IgD-negative memory B cell (primary cell): Measurements from ENCODE around the gene GUCD1. TPM values are rescaled to one million over a fixed set of nuclear protein-coding genes. Genes with fewer than 3 reads are reported as not detected.
A peak's percentile ranks its signal among the peaks of the same experiment; 100 is the strongest.
"Not testable (repeated sequence)": the region's sequence is repeated elsewhere in the genome, so short reads cannot be mapped to it uniquely, and the experiment has no call there.

Source experiments
- H3K27ac Mint-ChIP-seq, 3 donors: one replicate each; pipeline ENCODE4 v1.8.0; 2020 to 2022; ENCODE audit warnings: mild to moderate bottlenecking in 3 of 3, mixed read lengths in 3 of 3, moderate library complexity in 1 of 3
- H3K27me3 Mint-ChIP-seq: one replicate; pipeline ENCODE4 v1.8.0; 2021; ENCODE audit warnings: mixed read lengths
- H3K36me3 Mint-ChIP-seq: one replicate; pipeline ENCODE4 v1.8.0; 2020; ENCODE audit warnings: mild to moderate bottlenecking, mixed read lengths
- H3K4me1 Mint-ChIP-seq, 3 donors: one replicate each; pipeline ENCODE4 v1.8.0; 2020 to 2022; ENCODE audit warnings: mixed read lengths in 3 of 3, mild to moderate bottlenecking in 1 of 3
- H3K4me3 Mint-ChIP-seq, 4 donors: one replicate each; pipeline ENCODE4 v1.8.0; 2020 to 2022; ENCODE audit warnings: mild to moderate bottlenecking in 4 of 4, mixed read lengths in 4 of 4, moderate library complexity in 3 of 4
- H3K9me3 Mint-ChIP-seq, 3 donors: one replicate each; pipeline ENCODE4 v1.8.0; 2020 to 2021; ENCODE audit warnings: mixed read lengths in 3 of 3, mild to moderate bottlenecking in 1 of 3
- polyA plus RNA-seq: library from polyadenylated mRNA; unstranded; fragments of 300-500 nt; fragmentation: Illumina TruSeq; gene quantifications from one replicate; pipeline ENCODE4 v1.2.3, GENCODE V29; 2021

The GUCD1 gene
- polyA plus RNA-seq, 1 donor from 2014 or later = 323 TPM

DNA sequence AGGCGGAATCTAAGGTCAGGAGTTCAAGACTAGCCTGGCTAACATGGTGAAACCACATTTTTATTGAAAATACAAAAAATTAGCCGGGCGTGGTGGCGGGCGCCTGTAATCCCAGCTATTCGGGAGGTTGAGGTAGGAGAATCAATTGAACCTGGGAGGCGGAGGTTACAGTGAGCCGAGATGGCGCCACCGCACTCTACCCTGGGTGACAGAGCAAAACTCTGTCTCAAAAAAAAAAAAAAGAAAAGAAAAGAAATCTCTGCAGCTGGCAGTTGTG lies 38.6 kb upstream of the GUCD1 start:
- H3K4me1 Mint-ChIP-seq, H3K9me3 Mint-ChIP-seq, H3K27ac Mint-ChIP-seq, H3K27me3 Mint-ChIP-seq, H3K36me3 Mint-ChIP-seq: not testable (repeated sequence)
- peak overlapping the region in 3 of 4 donors; percentile 42 to 79 (median 64) for H3K4me3 Mint-ChIP-seq

DNA sequence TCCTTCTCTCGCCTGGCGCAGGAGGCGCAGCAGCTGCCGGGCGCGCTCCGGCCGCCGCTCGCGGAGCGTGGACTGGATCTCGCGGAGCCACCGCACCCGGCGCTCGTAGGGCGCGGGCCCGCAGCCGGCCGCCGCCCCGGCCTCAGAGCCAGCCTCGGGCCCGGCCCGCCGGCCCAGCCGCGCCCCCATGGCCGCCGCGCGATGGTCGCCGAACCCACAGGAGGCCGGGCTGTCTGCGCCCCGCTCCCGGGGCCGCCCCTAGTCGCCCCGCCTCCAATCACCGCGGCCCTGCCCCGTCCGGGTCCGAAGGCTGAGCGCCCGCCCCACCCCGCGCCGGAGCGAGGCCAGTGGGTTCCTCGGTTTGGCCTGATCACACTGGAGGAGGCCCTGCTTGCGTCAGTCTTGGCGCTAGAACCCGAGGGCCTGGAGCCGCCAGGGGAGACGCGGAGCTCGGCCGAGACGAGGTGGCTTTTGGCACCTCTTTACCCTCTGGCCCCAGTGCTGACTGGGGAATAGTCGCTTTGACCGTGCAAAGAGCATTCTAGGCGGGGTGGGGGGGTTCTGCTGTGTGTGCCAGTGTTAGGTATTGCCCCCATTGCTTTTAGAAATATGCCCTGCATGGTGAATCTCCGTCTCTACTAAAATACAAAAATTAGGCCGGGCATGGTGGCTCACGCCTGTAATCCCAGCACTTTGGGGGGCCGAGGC lies 38.1 kb upstream of the GUCD1 start, which contains the start of gene LRRC75B:
LRRC75B (minus strand) TSS at position 223 of the 708 bp plus-strand sequence; CDS start at position 189, 34 bp downstream.
- Mint-ChIP-seq H3K27me3 (no peaks in the 10 kb centered on the region), H3K9me3 (no peaks in the 10 kb centered on the region), H3K4me3 (peak within 1 kb of the TSS; percentile 78 to 96 (median 87)), H3K27ac (peak within 1 kb of the TSS in 1 of 3 donors; percentile 67), H3K4me1 (peaks cover 0 to 4% (median 2%) of the 10 kb centered on the region in 3 donors), H3K36me3 (no peaks in the 10 kb centered on the region)

DNA sequence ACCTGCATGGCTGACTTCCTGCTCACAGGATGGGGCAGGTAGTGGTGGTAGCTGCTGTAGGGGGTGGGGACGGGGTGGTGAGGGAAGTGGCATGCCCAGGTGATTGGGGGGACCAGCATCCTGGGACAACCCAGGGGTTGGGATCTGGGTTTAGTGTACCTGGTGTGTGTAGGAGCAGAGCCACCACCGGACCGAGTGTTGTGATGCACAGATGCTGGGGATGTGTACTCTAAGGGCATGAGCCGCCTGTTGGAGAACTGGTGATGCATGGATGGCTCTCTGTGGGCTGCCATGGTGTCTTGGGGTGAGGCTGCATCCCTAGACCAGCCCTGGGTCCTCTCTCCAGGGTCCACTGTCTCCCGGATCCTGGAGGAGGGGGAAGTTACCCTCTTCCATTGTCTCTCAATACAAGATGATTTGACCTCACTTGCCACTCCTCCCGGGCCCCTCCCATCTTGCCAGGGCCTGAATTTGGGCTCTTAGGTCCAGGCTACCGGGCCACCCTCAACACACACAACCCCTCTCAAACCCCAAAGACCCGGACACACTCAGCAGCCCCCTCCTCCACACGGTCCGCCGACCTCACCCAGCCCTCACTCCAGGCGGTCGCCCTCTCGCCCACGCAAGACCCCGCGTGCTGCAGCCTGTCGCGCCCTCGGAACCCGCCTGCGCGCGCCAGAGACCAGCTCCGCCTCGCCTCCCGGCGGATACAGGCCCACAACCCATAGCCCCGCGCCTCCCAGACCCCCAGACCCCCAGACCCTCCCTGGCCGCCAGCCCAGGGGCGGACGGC lies 37.3 kb upstream of the GUCD1 start:
- Mint-ChIP-seq H3K36me3 (no peaks in the 10 kb centered on the region), H3K4me3 (peak overlapping the region; percentile 78 to 96 (median 87)), H3K27me3 (no peaks in the 10 kb centered on the region), H3K4me1 (peaks cover 0 to 4% (median 2%) of the 10 kb centered on the region in 3 donors), H3K27ac (peak overlapping the region in 1 of 3 donors; percentile 67), H3K9me3 (no peaks in the 10 kb centered on the region)

DNA sequence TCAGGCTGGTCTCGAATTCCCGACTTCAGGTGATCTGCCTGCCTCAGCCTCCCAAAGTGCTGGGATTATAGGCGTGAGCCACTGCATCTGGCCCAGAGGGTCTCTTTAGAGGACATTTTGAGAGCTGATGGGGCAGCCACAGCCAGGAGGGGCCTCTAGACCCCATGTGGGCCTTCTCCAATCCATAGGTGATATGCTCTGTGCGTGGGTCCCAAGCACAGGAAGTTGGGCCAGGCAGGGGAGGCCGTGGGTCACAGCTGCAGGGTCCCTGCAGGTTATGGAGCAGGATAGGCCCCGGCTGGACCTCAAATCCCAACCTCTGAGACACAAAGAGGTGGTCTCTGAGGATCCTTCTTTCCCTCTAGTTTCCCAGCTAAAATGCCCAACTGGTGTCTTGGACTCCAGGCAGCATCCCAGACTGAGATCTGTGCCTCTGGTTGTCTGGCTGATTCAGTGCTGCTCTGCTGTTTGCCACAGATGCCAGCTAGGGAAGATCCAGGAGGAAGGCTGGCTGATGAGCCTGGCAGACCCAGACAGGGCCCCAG lies 36.4 kb upstream of the GUCD1 start:
- no peak overlapping the region for H3K27ac Mint-ChIP-seq
- peaks cover 0 to 4% (median 2%) of the 10 kb centered on the region in 3 donors for H3K4me1 Mint-ChIP-seq
- H3K9me3 Mint-ChIP-seq = no peaks in the 10 kb centered on the region
- no peaks in the 10 kb centered on the region for H3K27me3 Mint-ChIP-seq
- peak overlapping the region in 2 of 4 donors; percentile 28 to 57 for H3K4me3 Mint-ChIP-seq
- H3K36me3 Mint-ChIP-seq = peaks cover 1% of the 10 kb centered on the region

DNA sequence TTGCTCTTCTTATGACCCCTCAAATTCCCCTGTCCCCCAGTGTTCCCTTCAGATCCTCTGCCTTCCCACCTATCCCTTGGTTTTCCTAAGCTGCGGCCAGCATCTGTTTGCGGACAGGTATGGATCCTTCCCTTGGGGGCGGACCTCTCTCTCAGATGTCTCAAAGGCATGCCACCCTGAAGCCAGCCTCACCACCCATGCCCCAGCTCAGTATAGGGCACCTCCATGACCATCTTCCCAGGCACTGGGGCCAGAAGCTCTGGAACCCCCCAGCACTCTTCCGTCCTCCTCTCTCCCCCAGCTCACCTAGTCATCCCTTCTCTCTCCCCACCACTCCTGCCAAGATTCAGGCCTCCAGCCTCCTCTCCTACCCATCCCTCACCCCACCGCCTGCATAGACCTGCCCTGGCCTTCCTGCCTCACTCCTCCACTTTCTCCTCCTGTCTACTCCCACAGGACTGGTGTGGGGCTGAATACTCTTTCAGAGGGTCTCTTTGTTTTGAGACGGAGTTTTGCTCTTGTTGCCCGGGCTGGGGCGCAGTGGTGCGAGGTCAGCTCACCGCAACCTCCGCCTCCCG lies 35.7 kb upstream of the GUCD1 start:
- H3K9me3 Mint-ChIP-seq = no peaks in the 10 kb centered on the region

DNA sequence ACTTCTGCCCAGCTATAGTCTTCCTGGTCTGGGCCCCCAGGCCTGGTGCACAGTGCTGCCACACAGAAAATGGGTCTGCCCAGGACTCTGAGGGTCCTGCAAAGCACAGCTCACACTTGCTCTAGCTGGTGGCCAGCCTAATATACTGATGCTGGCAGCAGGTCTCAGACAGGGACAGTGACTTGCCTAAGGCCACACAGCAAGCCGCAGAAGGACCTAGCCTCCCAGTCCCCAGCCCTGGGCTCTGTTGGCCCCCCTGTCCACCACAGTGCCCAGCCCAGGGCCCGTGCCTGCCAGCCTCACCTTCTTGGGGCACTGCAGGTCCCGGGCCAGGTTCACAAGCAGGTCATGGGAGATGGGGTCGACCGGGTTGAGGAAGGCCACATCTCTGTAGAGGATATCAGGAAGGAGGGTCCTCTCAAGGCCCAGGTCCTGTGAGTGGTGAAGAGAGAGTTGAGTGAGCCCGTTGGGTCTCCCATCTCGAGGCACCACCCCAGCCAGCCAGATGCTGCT lies 34.6 kb upstream of the GUCD1 start:
- no peaks in the 10 kb centered on the region for H3K9me3 Mint-ChIP-seq
- H3K36me3 Mint-ChIP-seq = peaks cover 1% of the 10 kb centered on the region
- no peak overlapping the region for H3K27ac Mint-ChIP-seq
- no peaks in the 10 kb centered on the region for H3K27me3 Mint-ChIP-seq
- H3K4me3 Mint-ChIP-seq = no peak overlapping the region
- peaks cover 0 to 4% (median 2%) of the 10 kb centered on the region in 3 donors for H3K4me1 Mint-ChIP-seq

More for the DNA sequence above, 35.7 kb upstream of the GUCD1 start:
- Mint-ChIP-seq H3K4me1 (peaks cover 0 to 4% (median 2%) of the 10 kb centered on the region in 3 donors), H3K27me3 (no peaks in the 10 kb centered on the region), H3K4me3 (peak overlapping the region in 1 of 4 donors; percentile 38), H3K27ac (no peak overlapping the region), H3K36me3 (peaks cover 1% of the 10 kb centered on the region)

DNA sequence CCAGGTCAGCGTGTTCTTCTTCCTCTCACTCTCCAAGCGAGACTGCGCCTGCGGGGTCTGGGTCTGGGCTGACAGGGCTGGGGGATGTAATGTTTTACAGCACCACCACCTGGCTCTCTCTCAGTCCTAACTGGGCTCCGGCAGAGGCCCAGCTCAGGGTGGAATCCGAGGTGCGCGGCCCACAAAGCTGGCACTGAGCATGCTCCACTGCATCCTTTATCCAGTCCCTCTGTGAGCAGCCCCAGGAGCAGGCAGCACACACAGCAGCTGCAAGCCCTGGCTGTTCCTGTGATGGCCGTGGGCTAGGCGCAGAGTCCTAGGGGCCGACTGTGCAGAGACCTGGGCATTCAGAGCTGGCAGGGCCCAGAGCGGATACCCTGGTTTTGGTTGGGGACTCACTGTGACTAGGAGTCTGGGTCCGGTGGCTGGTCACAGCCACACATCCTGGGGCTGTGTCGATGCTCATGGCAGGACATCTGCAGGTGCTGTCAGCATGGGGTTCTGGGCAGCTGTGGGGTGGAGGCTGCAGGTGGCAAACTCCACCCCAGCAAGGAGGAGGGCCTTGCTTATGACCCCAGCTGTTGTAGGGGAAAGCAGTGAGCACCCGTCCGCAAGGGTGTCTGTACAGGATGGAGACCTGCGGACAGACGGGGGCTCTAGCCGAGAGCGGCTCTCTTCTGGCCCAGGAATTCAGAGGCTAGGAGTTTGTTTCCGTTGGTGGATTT lies 34.0 kb upstream of the GUCD1 start:
- Mint-ChIP-seq H3K4me1 (peaks cover 0 to 3% (median 2%) of the 10 kb centered on the region in 3 donors), H3K4me3 (no peak overlapping the region), H3K27me3 (no peaks in the 10 kb centered on the region), H3K27ac (no peak overlapping the region), H3K36me3 (peaks cover 1% of the 10 kb centered on the region), H3K9me3 (no peaks in the 10 kb centered on the region)

DNA sequence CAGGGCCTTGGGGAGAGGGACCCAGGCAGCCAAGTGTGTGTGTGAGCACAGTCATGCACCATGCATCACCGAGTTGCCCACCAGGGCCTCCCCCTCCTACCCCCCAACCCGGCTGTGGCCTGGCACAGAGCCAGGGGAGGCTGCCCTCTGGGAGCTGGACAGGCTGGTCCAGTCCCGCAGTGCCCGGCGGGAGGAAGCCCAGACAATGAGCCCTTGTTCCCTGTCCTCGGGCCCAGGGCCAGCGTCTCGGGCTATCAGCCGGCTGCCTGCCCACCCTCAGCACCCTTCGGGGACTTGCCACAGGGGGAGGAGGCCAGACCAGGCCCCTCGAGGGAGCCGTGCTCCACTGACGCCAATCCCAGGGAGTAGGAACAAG lies 33.4 kb upstream of the GUCD1 start:
- H3K4me3 Mint-ChIP-seq = no peak overlapping the region
- no peak overlapping the region for H3K27ac Mint-ChIP-seq
- H3K9me3 Mint-ChIP-seq = no peaks in the 10 kb centered on the region
- no peaks in the 10 kb centered on the region for H3K27me3 Mint-ChIP-seq
- H3K4me1 Mint-ChIP-seq = peaks cover 0 to 3% (median 2%) of the 10 kb centered on the region in 3 donors
- H3K36me3 Mint-ChIP-seq = peaks cover 1% of the 10 kb centered on the region

DNA sequence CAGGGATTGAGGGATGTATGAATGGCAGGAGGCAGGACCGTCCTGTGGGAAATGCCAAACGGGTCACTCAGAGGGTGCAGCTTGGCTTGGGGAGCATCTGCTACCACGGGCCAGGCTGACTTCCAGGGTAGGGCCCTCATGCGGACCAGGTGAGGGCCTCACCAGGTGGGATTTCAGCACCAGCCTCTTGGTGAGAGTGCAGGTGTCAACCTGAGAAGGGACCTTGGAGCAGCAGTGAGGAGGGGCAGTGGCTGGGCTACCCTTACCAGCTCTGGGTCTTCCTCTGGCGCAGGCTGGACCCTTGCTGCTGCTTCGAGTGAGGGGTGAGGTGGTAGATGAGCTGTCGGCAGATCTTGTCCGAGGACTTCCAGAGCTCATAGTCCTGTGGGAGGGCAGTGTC lies 33.0 kb upstream of the GUCD1 start:
- peaks cover 0 to 3% (median 2%) of the 10 kb centered on the region in 3 donors for H3K4me1 Mint-ChIP-seq
- H3K36me3 Mint-ChIP-seq = peaks cover 1% of the 10 kb centered on the region
- no peaks in the 10 kb centered on the region for H3K9me3 Mint-ChIP-seq
- no peaks in the 10 kb centered on the region for H3K27me3 Mint-ChIP-seq
- no peak overlapping the region for H3K4me3 Mint-ChIP-seq
- no peak overlapping the region for H3K27ac Mint-ChIP-seq

DNA sequence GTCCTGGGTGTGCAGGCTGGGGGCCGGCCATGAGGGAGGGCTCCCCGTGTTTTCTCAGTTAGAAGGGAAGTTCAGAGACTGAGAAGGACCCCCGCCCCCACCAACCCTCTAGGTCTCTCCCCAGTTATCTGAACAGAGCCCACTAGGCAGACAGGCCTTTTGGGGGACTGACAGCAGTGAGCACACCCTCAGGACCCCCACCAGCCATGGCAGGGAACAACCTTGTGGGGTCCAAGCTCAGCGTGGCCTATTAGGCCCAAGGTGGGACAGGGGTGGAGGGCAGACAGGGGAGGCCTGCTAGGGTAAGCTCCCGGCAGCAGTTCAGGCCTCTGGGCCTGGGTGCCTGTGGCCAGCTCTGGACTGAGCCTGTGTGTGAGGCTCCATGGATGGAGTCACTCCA lies 32.3 kb upstream of the GUCD1 start:
- Mint-ChIP-seq H3K36me3 (peaks cover 1% of the 10 kb centered on the region), H3K4me1 (peaks cover 0 to 1% (median under 1%) of the 10 kb centered on the region in 3 donors), H3K4me3 (no peak overlapping the region), H3K27ac (no peak overlapping the region), H3K9me3 (no peaks in the 10 kb centered on the region), H3K27me3 (no peaks in the 10 kb centered on the region)

DNA sequence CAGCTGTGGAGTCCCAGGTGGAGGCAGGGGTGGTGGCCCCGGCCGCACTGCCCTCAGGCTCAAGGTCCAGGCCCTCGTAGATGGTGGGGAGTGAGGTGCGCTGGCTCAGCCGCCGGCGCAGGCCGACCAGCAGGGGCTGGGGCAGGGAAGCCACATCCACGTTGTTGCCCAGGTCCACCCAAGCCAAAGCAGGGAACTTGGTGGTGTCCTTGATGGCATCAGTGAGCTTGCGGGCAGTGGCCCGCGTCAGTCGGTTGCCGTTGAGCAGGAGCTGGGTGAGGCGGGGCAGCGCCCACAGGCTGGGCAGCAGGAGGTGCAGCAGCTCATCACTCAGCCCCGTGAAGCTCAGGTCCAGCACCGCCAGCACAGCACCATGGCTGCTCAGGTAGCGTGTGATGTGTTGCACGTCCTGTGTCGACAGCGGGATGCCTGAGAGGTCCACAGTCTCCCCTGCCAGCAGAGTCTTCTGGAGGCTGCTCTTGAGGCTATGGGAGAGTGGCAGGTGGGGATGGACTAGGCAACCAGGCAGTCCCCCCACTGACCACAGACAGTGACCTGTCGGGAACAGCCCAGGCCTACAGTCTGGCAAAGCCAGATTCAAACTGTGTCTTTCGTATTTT lies 31.1 kb upstream of the GUCD1 start:
- Mint-ChIP-seq H3K4me1 (no peaks in the 10 kb centered on the region), H3K36me3 (peaks cover 1% of the 10 kb centered on the region), H3K4me3 (no peak overlapping the region), H3K9me3 (no peaks in the 10 kb centered on the region), H3K27ac (no peak overlapping the region), H3K27me3 (no peaks in the 10 kb centered on the region)

DNA sequence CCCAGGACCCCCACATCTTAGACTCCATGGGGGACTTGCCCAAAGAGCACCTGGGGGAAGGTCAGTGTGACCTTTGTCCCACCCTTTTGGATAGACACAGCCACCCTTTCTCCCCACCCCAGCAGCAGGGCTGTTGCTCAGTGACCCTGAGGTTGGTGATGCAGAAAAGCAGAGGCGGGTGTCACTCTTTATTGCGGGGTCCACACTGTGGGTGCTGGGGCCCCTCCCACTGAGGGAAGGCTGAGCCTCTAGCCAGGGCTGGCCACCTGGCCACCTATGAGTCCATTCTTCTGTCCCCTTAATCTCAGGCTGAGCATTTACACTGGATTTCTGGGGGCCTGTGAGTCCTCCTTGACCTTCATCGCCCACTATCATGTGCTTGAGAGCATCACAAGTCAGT lies 30.5 kb upstream of the GUCD1 start:
- Mint-ChIP-seq H3K4me3 (no peak overlapping the region), H3K27me3 (no peaks in the 10 kb centered on the region), H3K27ac (no peak overlapping the region), H3K36me3 (peaks cover 1% of the 10 kb centered on the region), H3K4me1 (no peaks in the 10 kb centered on the region), H3K9me3 (no peaks in the 10 kb centered on the region)

DNA sequence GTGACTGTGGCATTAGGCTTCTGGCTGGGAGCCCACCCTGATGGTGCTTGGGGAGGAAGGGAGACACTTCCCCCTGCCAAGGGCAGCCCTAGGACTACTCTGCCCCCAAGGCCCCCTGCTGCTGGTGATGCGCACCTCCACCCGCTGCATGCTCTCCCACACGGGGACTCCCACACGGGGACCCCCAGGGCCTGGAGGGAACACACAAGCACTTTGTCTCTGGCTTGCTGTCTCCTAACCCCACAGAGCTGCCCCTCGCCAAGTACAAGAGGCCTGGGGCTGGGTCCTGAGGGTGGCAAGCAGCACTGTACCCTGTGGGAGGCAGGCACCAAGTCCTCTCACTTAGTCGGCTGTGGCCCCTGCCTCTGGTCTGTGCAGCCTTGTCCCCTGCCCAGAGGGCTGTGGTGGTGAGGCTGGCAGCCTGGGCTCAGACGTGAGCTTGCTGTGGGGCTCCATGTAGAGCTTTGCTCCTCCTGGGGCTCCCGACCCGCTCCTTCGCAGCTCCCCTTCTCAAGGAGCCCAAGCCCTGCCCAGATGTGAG lies 30.0 kb upstream of the GUCD1 start:
- H3K9me3 Mint-ChIP-seq = no peaks in the 10 kb centered on the region
- no peak overlapping the region for H3K4me3 Mint-ChIP-seq
- H3K4me1 Mint-ChIP-seq = no peaks in the 10 kb centered on the region
- H3K36me3 Mint-ChIP-seq = peaks cover 1% of the 10 kb centered on the region
- no peak overlapping the region for H3K27ac Mint-ChIP-seq
- H3K27me3 Mint-ChIP-seq = no peaks in the 10 kb centered on the region

DNA sequence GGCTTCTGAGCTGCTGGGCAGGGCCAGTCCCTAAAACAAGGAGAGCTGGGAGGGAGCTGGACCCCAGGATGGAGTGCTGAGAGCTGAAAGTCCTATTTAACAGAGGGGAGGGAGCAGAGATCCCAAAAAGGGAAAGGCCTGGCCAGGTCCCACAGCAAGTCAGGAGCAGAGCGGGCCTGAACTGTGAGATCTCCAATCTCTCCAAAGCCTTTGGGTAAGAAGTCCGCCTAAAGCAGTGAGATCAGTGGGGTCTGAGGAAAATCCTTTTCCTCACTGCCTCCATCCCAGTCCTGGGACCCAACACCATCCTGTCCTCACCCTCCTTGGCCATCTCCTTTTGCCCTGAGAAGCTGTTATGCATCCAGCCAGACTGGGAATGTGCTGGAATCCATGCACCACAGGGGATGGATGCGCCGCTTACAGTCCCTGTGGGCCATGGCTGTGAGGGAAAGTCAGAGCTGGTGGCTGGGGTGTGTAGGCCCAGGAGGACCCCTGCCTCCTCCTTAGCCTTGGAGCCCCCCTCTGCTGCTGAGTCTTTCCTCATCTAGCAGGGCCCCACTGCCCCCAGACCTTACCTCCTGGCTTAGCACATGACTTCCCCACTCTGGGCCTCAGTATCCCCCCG lies 29.3 kb upstream of the GUCD1 start:
- Mint-ChIP-seq H3K9me3 (no peaks in the 10 kb centered on the region), H3K36me3 (peaks cover 1% of the 10 kb centered on the region), H3K27ac (peak overlapping the region in 1 of 3 donors; percentile 43), H3K27me3 (no peaks in the 10 kb centered on the region), H3K4me3 (peak overlapping the region in 1 of 4 donors; percentile 44), H3K4me1 (no peaks in the 10 kb centered on the region)
